HCT116 (cell line): ENCODE measurements around the gene MTUS2. TPM values are rescaled to one million over a fixed set of nuclear protein-coding genes. Genes with fewer than 3 reads are reported as not detected.

ENCODE experiments used
- ATAC-seq: fragments of 200-7000 bp; cut with Tn5 transposase; 2 replicates; pipeline ENCODE4 v1.9.1; 2020; ENCODE audit warnings: mild to moderate bottlenecking, moderate library complexity
- BruUV-seq: library from RNA; stranded (reverse); fragments of 400-500 nt; replicated peaks from 2 replicates; lab custom pipeline; 2021; lab: Mats Ljungman, UMichigan
- CTCF ChIA-PET: fragments of 300-600 bp; sonication (Branson Sonifier 250); formaldehyde crosslinking; loops from one replicate; lab custom pipeline; 2021; ENCODE audit warnings: antibody characterized with exemption; lab: Charles Lee
- POLR2A ChIA-PET: fragments of 300-600, 350-600 bp; sonication (Branson Sonifier 250); formaldehyde crosslinking; loops from one replicate; lab custom pipeline; 2021; ENCODE audit warnings: antibody characterized with exemption; lab: Charles Lee
- RAD21 ChIA-PET, 2 experiments: fragments of 300-600 bp; sonication (Branson Sonifier 250); formaldehyde crosslinking; loops; one replicate each; lab custom pipeline; 2023; ENCODE audit warnings: low total read pairs in 2 of 2; ENCODE audit not compliant: uncharacterized antibody in 2 of 2, unreplicated experiment in 2 of 2, low non-redundant PET in 1 of 2; lab: Charles Lee
- DNase-seq: peaks from one replicate; pipeline ENCODE4 v3.0.0-alpha.2; 2010; ENCODE audit warnings: low read depth, low spot score
- H2AFZ ChIP-seq: fragments of 200-600 bp; shearing (Covaris generic), sonication (generic); 2 replicates; pipeline ENCODE4 v1.6.1; 2017; ENCODE audit warnings: low read depth, mixed run types, mixed read lengths, antibody characterized with exemption, low read length; ENCODE audit not compliant: poor library complexity, severe bottlenecking
- H3K27ac ChIP-seq: 2 replicates; pipeline ENCODE4 v1.5.1; 2012; ENCODE audit warnings: low read depth, low read length
- H3K27me3 ChIP-seq: fragments of 200-600 bp; sonication (generic); 2 replicates; pipeline ENCODE4 v1.6.1; 2016; ENCODE audit warnings: mixed run types, low read length, mixed read lengths; ENCODE audit not compliant: insufficient read depth
- H3K36me3 ChIP-seq, 2 experiments: fragments of 200-500 bp in 1 of 2; fragments of 200-600 bp in 1 of 2; sonication (Bioruptor generic) in 1 of 2; sonication (generic) in 1 of 2; 2 replicates each; pipeline versions ENCODE4 v1.5.1 to v1.6.1; 2014 to 2016; ENCODE audit warnings: low read length in 2 of 2, inconsistent platforms in 1 of 2, mixed read lengths in 1 of 2, mixed run types in 1 of 2; ENCODE audit not compliant: insufficient read depth in 2 of 2, control insufficient read depth in 1 of 2
- H3K4me1 ChIP-seq, 2 experiments: fragments of 200-600 bp in 1 of 2; sonication (generic) in 1 of 2; 2 replicates each; pipeline versions ENCODE4 v1.5.1 to v1.6.1; 2012 to 2017; ENCODE audit warnings: low read length in 2 of 2, inconsistent platforms in 1 of 2, mild to moderate bottlenecking in 1 of 2, mixed read lengths in 1 of 2, mixed run types in 1 of 2, moderate library complexity in 1 of 2; ENCODE audit not compliant: insufficient read depth in 2 of 2, control insufficient read depth in 1 of 2
- H3K4me2 ChIP-seq: fragments of 200-600 bp; sonication (generic); 2 replicates; pipeline ENCODE4 v1.6.1; 2017; ENCODE audit warnings: mixed run types, low read length, mixed read lengths
- H3K4me3 ChIP-seq, 2 experiments: fragments of 200-600 bp in 1 of 2; sonication (generic) in 1 of 2; replicated peaks in 1 of 2; 2 replicates each; pipeline ENCODE4 v1.5.1; 2011 to 2016; ENCODE audit warnings: low read length in 2 of 2, control low read depth in 1 of 2, low read depth in 1 of 2, mild to moderate bottlenecking in 1 of 2, mixed read lengths in 1 of 2, mixed run types in 1 of 2
- H3K79me2 ChIP-seq: fragments of 200-600 bp; sonication (generic); 2 replicates; pipeline ENCODE4 v1.6.1; 2017; ENCODE audit warnings: mild to moderate bottlenecking, mixed run types, low read length, moderate library complexity, mixed read lengths; ENCODE audit not compliant: insufficient read depth
- H3K9ac ChIP-seq: fragments of 200-600 bp; sonication (generic); 2 replicates; pipeline ENCODE4 v1.6.1; 2016; ENCODE audit warnings: low read length, mixed read lengths
- H3K9me2 ChIP-seq: fragments of 200-600 bp; sonication (generic), shearing (Covaris generic); 2 replicates; pipeline ENCODE4 v1.6.1; 2017; ENCODE audit warnings: mixed run types, mild to moderate bottlenecking, moderate library complexity; ENCODE audit not compliant: insufficient read depth
- H3K9me3 ChIP-seq, 2 experiments: fragments of 200-500 bp in 1 of 2; fragments of 200-600 bp in 1 of 2; sonication (Bioruptor generic) in 1 of 2; sonication (generic) in 1 of 2; 2 replicates each; pipeline ENCODE4 v1.6.1; 2014 to 2017; ENCODE audit warnings: low read length in 2 of 2, mixed read lengths in 2 of 2, inconsistent platforms in 1 of 2, low read depth in 1 of 2, mild to moderate bottlenecking in 1 of 2, mixed run types in 1 of 2, moderate library complexity in 1 of 2; ENCODE audit not compliant: control insufficient read depth in 1 of 2, insufficient read depth in 1 of 2
- H4K20me1 ChIP-seq: fragments of 200-600 bp; sonication (generic), shearing (Covaris generic); 2 replicates; pipeline ENCODE4 v1.6.1; 2017; ENCODE audit warnings: mixed run types, mild to moderate bottlenecking, moderate library complexity; ENCODE audit not compliant: insufficient read depth
- CBX3 ChIP-seq: IDR thresholded peaks from 2 replicates; pipeline ENCODE4 v1.6.1; 2012; ENCODE audit warnings: low read depth
- CEBPB ChIP-seq: IDR thresholded peaks from 2 replicates; pipeline ENCODE4 v1.6.1; 2012; ENCODE audit warnings: low read depth
- EGR1 ChIP-seq: IDR thresholded peaks from 2 replicates; pipeline ENCODE4 v1.6.1; 2012; ENCODE audit warnings: low read depth
- EZH2 ChIP-seq: fragments of 200-600 bp; sonication (generic); IDR thresholded peaks from 2 replicates; pipeline ENCODE4 v1.6.1; 2017; ENCODE audit warnings: antibody characterized with exemption, mixed run types
- JUND ChIP-seq: IDR thresholded peaks from 2 replicates; pipeline ENCODE4 v1.6.1; 2012
- POLR2A ChIP-seq: IDR thresholded peaks from 2 replicates; pipeline ENCODE4 v1.7.0; 2011; ENCODE audit warnings: borderline replicate concordance; ENCODE audit not compliant: insufficient read depth, insufficient read length; ENCODE audit errors: extremely low read depth
- POLR2AphosphoS5 ChIP-seq: IDR thresholded peaks from 2 replicates; pipeline ENCODE4 v1.6.1; 2011; ENCODE audit warnings: mild to moderate bottlenecking, low read depth, low read length, moderate library complexity
- REST ChIP-seq: IDR thresholded peaks from 2 replicates; pipeline ENCODE4 v1.6.1; 2012; ENCODE audit warnings: low read depth
- SIN3A ChIP-seq: IDR thresholded peaks from 2 replicates; pipeline ENCODE4 v1.6.1; 2012; ENCODE audit warnings: low read depth
- TCF7L2 ChIP-seq: IDR thresholded peaks from 2 replicates; pipeline ENCODE4 v1.7.0; 2011; ENCODE audit warnings: borderline replicate concordance, inconsistent platforms; ENCODE audit not compliant: insufficient read depth, insufficient read length; ENCODE audit errors: extremely low read depth
- YY1 ChIP-seq: IDR thresholded peaks from 2 replicates; pipeline ENCODE4 v1.6.1; 2011; ENCODE audit warnings: low read length, low read depth, moderate library complexity, mild to moderate bottlenecking; ENCODE audit not compliant: insufficient replicate concordance; ENCODE audit errors: extremely low read depth
- ZFX ChIP-seq: fragments of 450-650 bp; IDR thresholded peaks from 2 replicates; pipeline ENCODE4 v1.6.1; 2017
- ZNF274 ChIP-seq: fragments of 200-500 bp; sonication (Bioruptor generic); IDR thresholded peaks from 2 replicates; pipeline ENCODE4 v1.6.1; 2014; ENCODE audit warnings: mild to moderate bottlenecking, low read depth, low read length, inconsistent platforms
- intact Hi-C: fragments of 100-400 bp; cut with micrococcal nuclease; formaldehyde crosslinking; loops from 2 replicates; pipeline ENCODE4 v1.10.0; 2022
- total RNA-seq: library from RNA; stranded (reverse); gene quantifications from one replicate; pipeline ENCODE4 v1.2.1, GENCODE V29; 2021; ENCODE audit not compliant: unreplicated experiment

MTUS2 gene
- total RNA-seq, 1 experiment from 2014 or later = 0.02 TPM

GRCh38 chr13:29532821-29533220 lies 712.7 kb downstream of the MTUS2 start:
- Histone ChIP-seq H3K79me2 (peaks cover 33% of the 10 kb centered on the region; the same call in 1 of the 2 replicates), H3K9ac (no peak overlapping the region), H2AFZ (no peak overlapping the region), H3K27me3 (no peaks in the 10 kb centered on the region), H3K4me3 (no peak overlapping the region), H3K9me3 (no peaks in the 10 kb centered on the region), H3K27ac (no peak overlapping the region), H3K9me2 (no peaks in the 10 kb centered on the region), H3K4me1 (no peaks in the 10 kb centered on the region), H4K20me1 (no peaks in the 10 kb centered on the region), H3K36me3 (peaks cover 22 to 38% of the 10 kb centered on the region in 2 experiments), H3K4me2 (no peak overlapping the region)
- ATAC-seq (no peak), DNase-seq (no peak)
- no TSS peak for BruUV-seq
- TF ChIP-seq YY1 (no peak), EGR1 (no peak), CBX3 (no peak), REST (no peak), JUND (no peak), POLR2A (no peak), ZFX (no peak), TCF7L2 (no peak), SIN3A (no peak), ZNF274 (no peak), EZH2 (no peak), POLR2AphosphoS5 (no peak), CEBPB (no peak)
- RAD21 ChIA-PET = no interaction called here
- intact Hi-C loops = no loop called here
- CTCF ChIA-PET = no interaction called here
- POLR2A ChIA-PET = no interaction called here
